Umbilical cord (tissue), 2 donors: ENCODE data around the gene ATG16L1. TPM values are rescaled to one million over a fixed set of nuclear protein-coding genes. Genes with fewer than 3 reads are reported as not detected.
A peak's percentile ranks its signal among the peaks of the same experiment; 100 is the strongest.

Experiments
- DNase-seq: peaks from one replicate; pipeline ENCODE4 v3.0.0-alpha.2; 2015; ENCODE audit warnings: low spot score
- total RNA-seq: library from RNA; depleted of rRNA; stranded (reverse); fragments of >200 nt; gene quantifications from one replicate; pipeline ENCODE4 v1.2.3, GENCODE V29; 2014; ENCODE audit warnings: low replicate concordance; ENCODE audit not compliant: insufficient read depth

ATG16L1 gene
- total RNA-seq, 1 donor from 2014 or later = 36.4 TPM

DNA sequence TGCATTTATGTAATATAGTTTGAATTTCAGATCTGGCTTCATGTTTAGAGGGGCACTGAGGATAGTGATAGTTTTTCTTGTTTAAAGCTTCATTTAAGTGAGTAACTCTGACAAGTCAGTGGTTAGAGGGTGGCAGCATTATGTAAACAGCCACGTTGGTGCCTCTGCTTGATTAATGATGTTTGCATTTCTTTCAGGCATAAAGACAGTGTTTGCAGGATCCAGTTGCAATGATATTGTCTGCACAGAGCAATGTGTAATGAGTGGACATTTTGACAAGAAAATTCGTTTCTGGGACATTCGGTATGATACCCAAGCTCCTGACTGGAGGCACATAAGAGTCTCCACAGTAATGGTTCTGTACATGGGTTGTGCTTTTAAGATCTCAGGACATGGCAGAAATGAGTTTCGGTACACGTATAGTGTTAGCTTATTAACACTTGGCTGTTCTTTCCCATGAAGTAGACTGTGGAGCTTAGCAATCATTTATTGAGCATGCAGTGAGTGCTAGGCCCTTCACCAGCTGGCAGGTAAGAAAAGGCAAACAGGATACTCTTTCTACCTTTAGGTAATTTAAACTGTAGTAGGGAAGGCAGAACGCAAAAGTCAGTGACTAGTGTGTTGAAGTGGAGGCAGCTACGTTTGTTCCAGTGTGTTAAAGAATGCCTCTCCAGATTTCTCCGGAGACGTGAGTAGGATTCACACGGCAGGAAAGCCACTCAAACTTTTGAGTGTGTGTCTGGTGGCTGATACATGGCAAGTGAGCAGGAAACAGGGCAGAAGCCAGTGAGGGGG is 38.8 kb downstream of the ATG16L1 start:
- no peak for DNase-seq

DNA sequence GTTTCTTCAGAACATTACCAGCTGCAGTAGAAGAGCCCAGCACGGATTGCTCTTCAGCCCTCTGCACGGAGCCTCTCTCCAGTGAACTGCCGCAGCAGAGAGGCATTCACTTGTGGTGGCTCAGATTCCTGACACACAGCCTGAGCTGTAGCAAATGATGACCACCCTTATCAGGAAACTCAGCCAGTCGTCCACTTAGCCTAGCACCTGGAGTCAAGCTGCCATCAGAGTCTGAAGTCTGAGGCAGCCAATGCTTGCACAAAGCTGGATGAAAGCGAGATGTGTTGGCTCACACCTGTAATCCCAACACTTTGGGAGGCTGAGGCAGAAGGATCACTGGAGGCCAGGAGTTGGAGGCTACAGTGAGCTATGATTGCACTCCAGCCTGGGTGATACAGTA is 44.4 kb downstream of the ATG16L1 start:
- DNase-seq = no peak

- no peak for DNase-seq
Measured at GRCh38 chr2:233297076-233297475, 45.6 kb downstream of the ATG16L1 start.

DNA sequence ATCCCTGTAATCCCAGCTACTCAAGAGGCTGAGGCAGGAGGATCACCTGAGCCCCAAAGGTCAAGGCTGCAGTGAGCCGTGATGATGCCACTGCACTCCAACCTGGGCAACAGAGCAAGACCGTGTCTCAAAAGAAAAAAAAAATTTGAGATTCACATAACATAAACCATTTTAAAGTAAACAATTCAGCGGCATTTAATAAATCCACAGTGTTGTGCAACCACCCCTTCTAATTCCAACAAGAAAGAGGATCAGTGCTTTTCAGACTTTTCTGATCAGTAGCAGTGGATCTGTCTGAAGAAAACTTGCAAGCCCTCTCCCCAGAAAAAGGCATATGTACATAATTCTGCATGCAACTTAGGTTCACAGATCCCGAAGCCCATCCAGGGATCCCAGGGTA is 48.9 kb downstream of the ATG16L1 start:
- DNase-seq = no peak

GRCh38 chr2:233301248-233301647 is 49.8 kb downstream of the ATG16L1 start:
- DNase-seq = no peak

DNA sequence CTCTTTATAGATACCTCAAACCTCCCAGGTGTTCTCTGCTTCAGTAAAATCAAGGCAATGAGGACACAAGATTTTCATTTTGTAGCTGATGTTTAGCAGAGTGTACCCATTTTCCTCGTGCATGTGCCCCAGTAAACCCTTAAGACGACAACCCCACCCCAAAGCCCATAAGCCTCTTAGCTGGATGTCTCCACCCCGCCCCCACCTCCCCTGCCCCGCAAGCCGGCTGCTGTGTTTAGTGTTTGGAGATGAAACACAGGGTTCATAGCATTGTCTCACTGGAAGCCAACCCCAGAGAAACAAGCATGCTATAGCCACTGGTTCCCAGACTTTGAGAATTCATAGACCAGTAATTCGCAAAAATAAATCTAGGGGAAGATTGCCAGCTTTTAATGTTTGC is 50.3 kb downstream of the ATG16L1 start:
- peak; percentile 6 for DNase-seq

GRCh38 chr2:233303252-233303651 is 51.8 kb downstream of the ATG16L1 start:
- DNase-seq = no peak

DNA sequence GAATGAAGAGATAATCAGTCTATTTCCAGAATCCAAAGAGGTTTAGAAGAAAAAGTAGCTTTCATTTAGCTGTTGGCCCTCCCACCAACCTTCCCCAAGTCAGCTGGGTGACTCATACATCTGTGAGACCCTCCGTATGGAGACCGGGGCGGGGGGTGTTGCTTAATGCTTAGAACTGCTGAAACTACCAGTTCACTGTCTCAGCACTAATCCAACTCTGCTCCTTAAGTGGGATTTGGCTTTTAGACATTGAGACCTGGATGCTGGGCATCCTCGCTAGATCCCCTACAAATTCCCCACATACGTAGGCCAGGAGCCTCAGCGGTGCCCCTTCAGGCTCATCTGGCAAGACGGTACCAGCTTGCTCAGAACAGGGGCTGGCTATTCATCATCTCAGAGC is 56.1 kb downstream of the ATG16L1 start, which contains the start of gene SAG:
Gene SAG, plus strand, starts transcription at position 252 of the 400 bp plus-strand sequence. CDS start 1,374 bp downstream, outside the sequence.
- no peak for DNase-seq

- DNase-seq = no peak
Measured at GRCh38 chr2:233311241-233311926, 59.9 kb downstream of the ATG16L1 start.

- DNase-seq = no peak
Measured at GRCh38 chr2:233312874-233313273, 61.4 kb downstream of the ATG16L1 start.

DNA sequence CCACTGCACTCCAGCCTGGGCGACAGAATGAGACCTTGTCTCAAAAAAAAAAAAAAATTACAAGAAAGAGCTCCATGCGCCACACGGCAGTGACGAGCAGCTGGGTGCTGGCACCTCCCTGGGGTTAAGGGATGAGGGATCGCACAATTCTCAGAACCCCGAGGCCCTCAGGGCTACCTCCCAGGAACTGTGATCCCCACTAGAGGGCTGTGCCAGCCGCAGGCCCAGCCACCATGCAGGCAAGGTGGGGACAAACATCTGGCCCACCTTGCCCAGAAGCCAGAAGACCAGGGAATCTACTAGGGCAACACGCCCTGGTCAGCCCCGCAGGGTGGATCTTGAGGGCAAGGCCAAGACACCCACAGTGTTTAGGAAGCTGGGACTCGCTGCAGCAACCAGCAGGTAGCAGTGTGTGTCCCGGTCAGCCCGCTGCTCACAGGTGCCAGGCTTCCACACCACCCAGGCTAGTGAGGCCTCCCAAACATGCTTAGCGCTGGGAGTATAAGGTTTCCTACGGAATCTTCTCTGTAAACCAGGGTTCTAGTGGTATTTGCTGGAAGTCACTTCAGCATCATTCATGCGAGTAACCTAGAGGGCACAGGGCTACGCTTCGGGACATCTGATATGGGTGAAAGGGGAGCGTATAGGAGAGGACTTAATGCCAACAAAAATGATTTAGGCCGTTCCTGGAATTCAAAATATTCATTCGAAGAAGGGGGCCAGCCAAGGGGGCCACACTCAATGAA is 62.9 kb downstream of the ATG16L1 start:
- DNase-seq = no peak

- DNase-seq = no peak
Measured at GRCh38 chr2:233317196-233317943, 65.9 kb downstream of the ATG16L1 start.

GRCh38 chr2:233319256-233319655 is 67.8 kb downstream of the ATG16L1 start:
- no peak for DNase-seq

- no peak for DNase-seq
Measured at GRCh38 chr2:233320470-233320869, 69.0 kb downstream of the ATG16L1 start.

GRCh38 chr2:233321166-233321565 is 69.7 kb downstream of the ATG16L1 start:
- DNase-seq = no peak

DNA sequence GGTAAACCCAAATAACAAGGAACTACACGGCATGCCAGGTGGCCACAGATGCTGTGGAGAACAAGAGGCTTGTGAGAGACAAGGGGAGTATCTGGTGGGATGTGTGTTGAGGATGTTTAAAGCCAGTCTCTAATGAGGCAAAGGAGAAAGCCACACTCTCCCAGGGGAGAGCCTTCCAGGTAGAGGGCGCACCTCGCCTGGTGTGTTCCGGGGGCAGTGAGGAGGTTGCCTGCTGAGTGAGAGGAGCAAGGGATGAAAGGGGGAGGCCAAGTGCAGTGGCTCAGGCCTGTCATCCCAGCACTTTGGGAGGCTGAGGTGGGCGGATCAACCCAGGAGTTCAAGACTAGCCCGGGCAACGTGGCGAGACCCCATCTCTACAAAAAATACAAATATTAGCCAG is 72.4 kb downstream of the ATG16L1 start:
- DNase-seq = no peak

DNA sequence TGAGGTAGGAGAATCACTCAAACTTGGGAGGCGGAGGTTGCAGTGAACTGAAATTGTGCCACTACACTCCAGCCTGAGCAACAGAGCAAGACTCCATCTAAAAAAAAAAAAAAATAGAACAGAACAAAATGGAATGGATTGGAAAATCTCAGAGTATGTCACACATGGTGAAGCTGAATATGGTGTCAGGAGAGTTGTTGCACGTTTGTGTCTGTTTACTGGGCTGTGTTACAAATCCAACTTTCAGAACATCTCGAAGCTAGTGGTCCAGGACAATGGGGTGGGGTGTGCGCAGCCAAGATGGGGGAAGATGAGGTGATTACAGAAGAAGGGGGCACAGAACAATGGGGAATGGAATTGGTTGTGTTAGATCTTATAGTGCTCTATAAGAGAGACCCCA is 73.8 kb downstream of the ATG16L1 start:
- DNase-seq = no peak

DNA sequence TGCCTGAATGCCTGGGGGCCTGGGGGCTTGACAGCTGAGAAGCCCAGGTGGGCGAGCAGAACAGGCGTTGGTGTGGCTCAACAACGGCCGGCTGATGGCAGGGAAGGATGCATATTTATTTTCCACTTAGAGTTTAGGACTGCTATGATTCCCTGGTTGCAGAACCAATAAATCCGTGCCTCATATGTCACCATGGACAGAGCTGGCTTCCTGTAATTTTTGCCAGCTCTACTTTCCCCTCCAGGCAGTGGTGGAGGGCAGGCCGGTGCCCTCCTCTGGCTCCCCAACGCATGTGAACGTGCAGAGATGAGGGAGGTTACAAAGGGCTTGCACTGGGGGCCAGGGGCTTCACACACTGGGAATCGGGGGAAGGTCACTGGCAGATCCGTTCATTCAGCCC is 74.3 kb downstream of the ATG16L1 start:
- DNase-seq = no peak

DNA sequence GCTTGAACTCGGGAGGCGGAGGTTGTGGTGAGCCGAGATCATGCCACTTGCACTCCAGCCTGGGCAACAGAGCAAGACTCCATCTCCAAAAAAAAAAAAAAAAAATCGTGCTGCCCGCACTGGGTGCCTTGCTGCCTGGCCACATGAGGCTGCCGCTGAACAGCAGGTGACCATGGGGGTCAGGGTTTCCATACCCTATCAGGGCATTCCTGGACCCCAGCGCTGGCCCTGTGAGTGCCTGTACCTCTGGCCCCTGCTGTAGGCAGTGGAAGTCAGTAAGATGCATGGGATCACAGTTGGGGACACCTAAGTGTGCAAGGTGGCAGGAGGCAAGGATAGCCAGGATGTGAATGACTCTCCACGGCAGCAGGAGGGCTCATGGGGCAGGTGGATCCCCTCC is 75.0 kb downstream of the ATG16L1 start:
- no peak for DNase-seq

DNA sequence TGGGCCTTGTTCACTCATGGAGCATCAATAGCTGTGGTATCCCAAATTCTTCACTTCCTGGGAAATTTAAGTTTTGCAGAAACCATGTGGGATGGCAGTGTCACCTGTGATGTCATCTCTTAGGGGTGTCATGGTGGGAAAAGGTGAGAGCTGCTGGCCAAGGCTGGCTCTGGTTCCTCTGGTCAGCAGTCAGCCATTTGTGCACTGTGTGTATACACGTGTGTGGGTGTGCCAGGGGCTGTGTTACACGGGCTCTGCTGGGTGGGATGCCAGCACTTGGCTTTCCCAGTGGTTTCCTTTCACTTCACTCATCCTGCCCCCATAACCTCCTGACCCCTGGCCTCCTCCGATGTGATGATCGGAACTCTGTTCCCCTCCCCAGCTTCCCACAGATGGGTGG is 77.4 kb downstream of the ATG16L1 start:
- no peak for DNase-seq

GRCh38 chr2:233329489-233330135 is 78.1 kb downstream of the ATG16L1 start:
- no peak for DNase-seq
